ENCODE measurements around the gene MYL5.

Gene MYL5

GRCh38 chr4:646460-646859 is 27.9 kb upstream of the MYL5 start (continued):
- no peak for TF ChIP-seq PRDM1 (tag by site-specific recombination; IDR thresholded peaks at IDR 0.05)

GRCh38 chr4:647481-647880 is 26.9 kb upstream of the MYL5 start:
- Histone ChIP-seq H3K27ac (ENCODE audit: extremely low read depth, low read depth, low read length) (no peak overlapping the region), H3K36me3 (ENCODE audit: control insufficient read depth in 2 of 2, insufficient read depth in 1 of 2, low read length in 2 of 2) (no peaks in the 10 kb centered on the region), H3K4me3 (ENCODE audit: low read depth, low read length) (no peak overlapping the region), H3K9me3 (ENCODE audit: control insufficient read depth, insufficient read depth, low read depth, low read length) (no peaks in the 10 kb centered on the region), H3K4me1 (ENCODE audit: control insufficient read depth, insufficient read depth, low read length) (no peaks in the 10 kb centered on the region)
- POLR2A ChIA-PET: no interaction called here
- no peak for TF ChIP-seq TCF7L2 (IDR thresholded peaks at IDR 0.05; ENCODE audit: borderline replicate concordance, low read depth, low read length)
- TF ChIP-seq ZNF639 (tag by site-specific recombination; IDR thresholded peaks at IDR 0.05): no peak
- no peak for TF ChIP-seq ZNF488 (tag by site-specific recombination; IDR thresholded peaks at IDR 0.05)
- TF ChIP-seq ZFP69B (tag by site-specific recombination; IDR thresholded peaks at IDR 0.05): no peak
- TF ChIP-seq ZNF416 (tag by site-specific recombination; IDR thresholded peaks at IDR 0.05): no peak
- no peak for TF ChIP-seq PRDM2 (tag by site-specific recombination; IDR thresholded peaks at IDR 0.05; ENCODE audit: borderline replicate concordance)
- no peak for TF ChIP-seq MEIS1 (CRISPR knock-in tag; IDR thresholded peaks at IDR 0.05; ENCODE audit: borderline replicate concordance)
- no peak for TF ChIP-seq ZNF239 (tag by site-specific recombination; IDR thresholded peaks at IDR 0.05)
- no peak for TF ChIP-seq ZNF670 (tag by site-specific recombination; IDR thresholded peaks at IDR 0.05; ENCODE audit: low read depth)
- TF ChIP-seq KLF10 (tag by site-specific recombination; IDR thresholded peaks at IDR 0.05): no peak
- TF ChIP-seq ZNF768 (tag by site-specific recombination; IDR thresholded peaks at IDR 0.05): no peak
- TF ChIP-seq ZNF311 (tag by site-specific recombination; IDR thresholded peaks at IDR 0.05; ENCODE audit: borderline replicate concordance): no peak
- no peak for TF ChIP-seq ZBTB8A (tag by site-specific recombination; IDR thresholded peaks at IDR 0.05)
- TF ChIP-seq, protein P1, sequence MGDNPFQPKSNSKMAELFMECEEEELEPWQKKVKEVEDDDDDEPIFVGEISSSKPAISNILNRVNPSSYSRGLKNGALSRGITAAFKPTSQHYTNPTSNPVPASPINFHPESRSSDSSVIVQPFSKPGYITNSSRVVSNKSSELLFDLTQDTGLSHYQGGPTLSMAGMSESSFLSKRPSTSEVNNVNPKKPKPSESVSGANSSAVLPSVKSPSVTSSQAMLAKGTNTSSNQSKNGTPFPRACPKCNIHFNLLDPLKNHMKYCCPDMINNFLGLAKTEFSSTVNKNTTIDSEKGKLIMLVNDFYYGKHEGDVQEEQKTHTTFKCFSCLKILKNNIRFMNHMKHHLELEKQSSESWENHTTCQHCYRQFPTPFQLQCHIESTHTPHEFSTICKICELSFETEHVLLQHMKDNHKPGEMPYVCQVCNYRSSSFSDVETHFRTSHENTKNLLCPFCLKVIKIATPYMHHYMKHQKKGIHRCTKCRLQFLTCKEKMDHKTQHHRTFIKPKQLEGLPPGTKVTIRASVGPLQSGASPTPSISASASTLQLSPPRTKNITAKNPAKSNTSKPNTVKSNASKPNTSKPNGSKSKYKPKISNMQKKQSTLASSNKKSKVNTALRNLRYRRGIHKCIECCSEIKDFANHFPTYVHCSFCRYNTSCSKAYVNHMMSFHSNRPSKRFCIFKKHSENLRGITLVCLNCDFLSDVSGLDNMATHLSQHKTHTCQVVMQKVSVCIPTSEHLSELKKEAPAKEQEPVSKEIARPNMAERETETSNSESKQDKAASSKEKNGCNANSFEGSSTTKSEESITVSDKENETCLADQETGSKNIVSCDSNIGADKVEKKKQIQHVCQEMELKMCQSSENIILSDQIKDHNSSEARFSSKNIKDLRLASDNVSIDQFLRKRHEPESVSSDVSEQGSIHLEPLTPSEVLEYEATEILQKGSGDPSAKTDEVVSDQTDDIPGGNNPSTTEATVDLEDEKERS (tag by site-specific recombination; IDR thresholded peaks at IDR 0.05): no peak
- no peak for TF ChIP-seq KLF8 (tag by site-specific recombination; IDR thresholded peaks at IDR 0.05)
- CTCF ChIA-PET: no interaction called here

Data from HEK293 (cell line).